A673 (cell line): Measurements from ENCODE around the gene MN1. TPM values are rescaled to one million over a fixed set of nuclear protein-coding genes. Genes with fewer than 3 reads are reported as not detected.

Experiments used
- BruUV-seq: library from RNA; stranded (reverse); fragments of 400-500 nt; replicated peaks from 2 replicates; lab custom pipeline; 2021; lab: Mats Ljungman, UMichigan
- CTCF ChIA-PET: fragments of 300-600 bp; sonication (Branson Sonifier 250); formaldehyde crosslinking; loops from one replicate; lab custom pipeline; 2022; ENCODE audit warnings: antibody characterized with exemption; lab: Charles Lee
- POLR2A ChIA-PET: fragments of 300-600 bp; sonication (Branson Sonifier 250); formaldehyde crosslinking; loops from one replicate; lab custom pipeline; 2022; ENCODE audit warnings: antibody characterized with exemption; ENCODE audit not compliant: low non-redundant PET; lab: Charles Lee
- DNase-seq: peaks from one replicate; pipeline ENCODE4 v3.0.0-alpha.2; 2015; ENCODE audit warnings: low spot score
- H3K27ac ChIP-seq: fragments of 200-600 bp; sonication (generic); 2 replicates; pipeline ENCODE4 v1.5.1; 2016; ENCODE audit warnings: mixed run types, low read depth, mild to moderate bottlenecking, mixed read lengths, antibody characterized with exemption, low read length; ENCODE audit not compliant: poor library complexity, severe bottlenecking
- H3K27me3 ChIP-seq: fragments of 200-600 bp; sonication (generic); replicated peaks from 2 replicates; pipeline ENCODE4 v1.6.1; 2017; ENCODE audit warnings: mixed run types, low read depth, mild to moderate bottlenecking, mixed read lengths, antibody characterized with exemption, low read length; ENCODE audit not compliant: insufficient read depth, poor library complexity
- H3K36me3 ChIP-seq: fragments of 200-600 bp; sonication (generic); 2 replicates; pipeline ENCODE4 v1.6.1; 2016; ENCODE audit warnings: mixed run types, mild to moderate bottlenecking, mixed read lengths, antibody characterized with exemption, low read length; ENCODE audit not compliant: insufficient read depth, poor library complexity, severe bottlenecking
- H3K4me1 ChIP-seq: fragments of 200-600 bp; sonication (generic); 2 replicates; pipeline ENCODE4 v1.6.1; 2017; ENCODE audit warnings: mixed run types, mild to moderate bottlenecking, mixed read lengths, antibody characterized with exemption, low read length; ENCODE audit not compliant: insufficient read depth, poor library complexity, severe bottlenecking
- H3K4me3 ChIP-seq: fragments of 200-600 bp; sonication (generic); 2 replicates; pipeline ENCODE4 v1.5.1; 2016; ENCODE audit warnings: low read depth, mixed run types, mild to moderate bottlenecking, mixed read lengths, low read length; ENCODE audit not compliant: poor library complexity, severe bottlenecking
- H3K9me3 ChIP-seq: fragments of 200-600 bp; sonication (generic); 2 replicates; pipeline ENCODE4 v1.6.1; 2016; ENCODE audit warnings: mixed run types, low read depth, mild to moderate bottlenecking, mixed read lengths, antibody characterized with exemption, low read length; ENCODE audit not compliant: poor library complexity, severe bottlenecking
- EZH2 ChIP-seq: fragments of 200-600 bp; sonication (generic); IDR thresholded peaks from 2 replicates; pipeline ENCODE4 v1.6.1; 2017; ENCODE audit warnings: borderline replicate concordance, low read depth, mild to moderate bottlenecking, mixed read lengths, antibody characterized with exemption, low read length; ENCODE audit not compliant: poor library complexity, severe bottlenecking
- intact Hi-C: fragments of 100-400 bp; cut with micrococcal nuclease; formaldehyde crosslinking; loops from one replicate; pipeline ENCODE4 v1.10.0; 2022; ENCODE audit not compliant: unreplicated experiment
- total RNA-seq: library from RNA; stranded (reverse); gene quantifications from 2 replicates; pipeline ENCODE4 v1.2.3, GENCODE V29; 2021
- TF ChIP-seq, protein P1 (sequence below): fragments of 300-800, 200-600 bp; sonication (generic); conservative IDR thresholded peaks from 2 replicates; pipeline ENCODE4 v1.5.1; 2017; ENCODE audit warnings: low read depth, mild to moderate bottlenecking, antibody characterized with exemption, low read length, moderate library complexity, mixed read lengths

MN1 gene
- total RNA-seq, 1 experiment from 2014 or later: 8.4 TPM

DNA sequence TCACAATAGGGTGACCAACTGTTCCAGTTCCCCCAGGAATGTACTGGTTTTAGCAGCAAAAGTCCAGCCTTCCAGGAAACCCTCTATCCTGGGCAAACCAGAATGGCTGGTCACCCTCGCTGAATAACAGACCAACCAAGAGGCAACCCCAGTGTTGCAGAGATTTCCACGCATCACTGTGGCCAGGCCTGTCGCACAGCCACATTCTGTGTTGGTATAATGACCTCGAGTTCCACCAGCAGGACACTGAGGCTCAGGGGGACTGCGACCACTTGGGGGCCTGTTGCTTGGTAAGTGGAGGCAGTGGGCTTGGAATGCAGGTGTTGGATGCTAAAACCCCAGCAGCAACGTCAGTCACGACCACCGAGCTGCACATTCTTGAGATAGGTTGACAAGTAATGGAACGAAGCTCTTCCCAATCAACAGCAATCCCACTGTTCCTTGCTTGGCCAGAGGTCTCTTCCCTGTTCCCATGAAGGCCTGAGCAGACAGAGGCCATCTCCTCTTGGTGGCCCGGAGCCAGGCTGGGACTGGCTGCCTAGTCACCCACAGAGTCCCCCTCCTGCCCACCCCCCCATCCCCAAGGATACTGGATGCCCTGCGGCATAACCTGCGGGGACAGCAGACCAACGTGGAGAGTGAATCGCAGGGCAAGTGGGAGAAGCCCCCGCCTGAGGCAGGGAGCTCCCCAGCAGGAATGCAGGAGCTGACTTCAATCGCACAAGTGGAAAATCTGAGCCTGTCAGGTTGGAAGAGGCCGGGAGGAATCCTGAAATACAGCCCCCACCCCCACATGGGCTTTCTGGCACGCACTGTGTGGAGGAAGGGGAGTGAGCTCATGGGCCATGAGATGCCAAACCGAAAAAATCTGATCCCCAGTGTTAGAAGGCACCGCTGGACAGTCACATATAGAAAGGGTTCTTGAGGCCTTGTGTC lies 43.4 kb upstream of the MN1 start:
- Histone ChIP-seq H3K4me1 (peaks cover 43% of the 10 kb centered on the region), H3K4me3 (no peak overlapping the region), H3K27me3 (no peaks in the 10 kb centered on the region), H3K9me3 (no peaks in the 10 kb centered on the region), H3K27ac (no peak overlapping the region), H3K36me3 (peaks cover 7% of the 10 kb centered on the region)
- POLR2A ChIA-PET: no interaction called here
- no peak for DNase-seq
- CTCF ChIA-PET: no interaction called here
- intact Hi-C loops: no loop called here
- TF ChIP-seq, protein P1, sequence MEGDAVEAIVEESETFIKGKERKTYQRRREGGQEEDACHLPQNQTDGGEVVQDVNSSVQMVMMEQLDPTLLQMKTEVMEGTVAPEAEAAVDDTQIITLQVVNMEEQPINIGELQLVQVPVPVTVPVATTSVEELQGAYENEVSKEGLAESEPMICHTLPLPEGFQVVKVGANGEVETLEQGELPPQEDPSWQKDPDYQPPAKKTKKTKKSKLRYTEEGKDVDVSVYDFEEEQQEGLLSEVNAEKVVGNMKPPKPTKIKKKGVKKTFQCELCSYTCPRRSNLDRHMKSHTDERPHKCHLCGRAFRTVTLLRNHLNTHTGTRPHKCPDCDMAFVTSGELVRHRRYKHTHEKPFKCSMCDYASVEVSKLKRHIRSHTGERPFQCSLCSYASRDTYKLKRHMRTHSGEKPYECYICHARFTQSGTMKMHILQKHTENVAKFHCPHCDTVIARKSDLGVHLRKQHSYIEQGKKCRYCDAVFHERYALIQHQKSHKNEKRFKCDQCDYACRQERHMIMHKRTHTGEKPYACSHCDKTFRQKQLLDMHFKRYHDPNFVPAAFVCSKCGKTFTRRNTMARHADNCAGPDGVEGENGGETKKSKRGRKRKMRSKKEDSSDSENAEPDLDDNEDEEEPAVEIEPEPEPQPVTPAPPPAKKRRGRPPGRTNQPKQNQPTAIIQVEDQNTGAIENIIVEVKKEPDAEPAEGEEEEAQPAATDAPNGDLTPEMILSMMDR: no peak
- no peak for TF ChIP-seq EZH2
- BruUV-seq: no TSS peak

- H3K9me3 ChIP-seq: no peaks in the 10 kb centered on the region
- peaks cover 7% of the 10 kb centered on the region for H3K36me3 ChIP-seq
- no peak overlapping the region for H3K4me3 ChIP-seq
- peaks cover 40% of the 10 kb centered on the region for H3K4me1 ChIP-seq
- no peak overlapping the region for H3K27ac ChIP-seq
- CTCF ChIA-PET: no interaction called here
- BruUV-seq: no TSS peak
- DNase-seq: no peak
- POLR2A ChIA-PET: no interaction called here
- intact Hi-C loops: no loop called here
- H3K27me3 ChIP-seq: no peaks in the 10 kb centered on the region
- TF ChIP-seq, protein P1: no peak
- no peak for TF ChIP-seq EZH2
Observed at GRCh38 chr22:27844256-27844655, 42.7 kb upstream of the MN1 start.

- DNase-seq: no peak
- Histone ChIP-seq H3K36me3 (peaks cover 3% of the 10 kb centered on the region), H3K4me3 (no peak overlapping the region), H3K9me3 (no peaks in the 10 kb centered on the region), H3K4me1 (peaks cover 37% of the 10 kb centered on the region), H3K27ac (peak overlapping the region; percentile 80), H3K27me3 (no peaks in the 10 kb centered on the region)
- intact Hi-C loops: no loop called here
- POLR2A ChIA-PET: no interaction called here
- BruUV-seq: no TSS peak
- CTCF ChIA-PET: no interaction called here
- TF ChIP-seq, protein P1: no peak
- no peak for TF ChIP-seq EZH2
Observed at GRCh38 chr22:27843441-27843840, 41.9 kb upstream of the MN1 start.
